DOHH2 (cell line): ENCODE measurements around the gene PRKCZ.

Experiments
- H3F3A ChIP-seq: fragments of 200-600 bp; sonication (generic), shearing (Covaris generic); 2 replicates; pipeline ENCODE4 v1.6.0; 2016; ENCODE audit warnings: antibody characterized with exemption, mild to moderate bottlenecking; ENCODE audit not compliant: control insufficient read depth, insufficient read depth
- H3K27ac ChIP-seq: fragments of 200-600 bp; sonication (generic); 2 replicates; pipeline ENCODE4 v1.5.1; 2014; ENCODE audit warnings: low read depth, mild to moderate bottlenecking, low read length, moderate library complexity
- H3K27me3 ChIP-seq: fragments of 200-600 bp; sonication (generic); 2 replicates; pipeline ENCODE4 v1.6.1; 2014; ENCODE audit warnings: mild to moderate bottlenecking, low read length, mixed read lengths; ENCODE audit not compliant: control insufficient read depth
- H3K36me3 ChIP-seq: fragments of 200-600 bp; sonication (generic); 2 replicates; pipeline ENCODE4 v1.6.1; 2014; ENCODE audit warnings: mild to moderate bottlenecking, low read length, moderate library complexity, mixed read lengths; ENCODE audit not compliant: control insufficient read depth
- H3K4me1 ChIP-seq: fragments of 200-600 bp; sonication (generic); 2 replicates; pipeline ENCODE4 v1.6.1; 2014; ENCODE audit warnings: mild to moderate bottlenecking, low read length, mixed read lengths; ENCODE audit not compliant: control insufficient read depth
- H3K4me2 ChIP-seq: fragments of 200-600 bp; sonication (generic); 2 replicates; pipeline ENCODE4 v1.6.0; 2014; ENCODE audit warnings: mild to moderate bottlenecking, low read length, moderate library complexity
- H3K4me3 ChIP-seq: fragments of 200-600 bp; sonication (generic); 2 replicates; pipeline ENCODE4 v1.5.1; 2014; ENCODE audit warnings: mild to moderate bottlenecking, low read length, mixed read lengths
- H3K79me2 ChIP-seq: fragments of 200-600 bp; sonication (generic); 2 replicates; pipeline ENCODE4 v1.6.1; 2014; ENCODE audit warnings: mild to moderate bottlenecking, low read length, mixed read lengths; ENCODE audit not compliant: control insufficient read depth
- H3K9me2 ChIP-seq: fragments of 200-600 bp; sonication (generic); replicated peaks from 2 replicates; pipeline ENCODE4 v1.6.1; 2014; ENCODE audit warnings: mild to moderate bottlenecking, low read length, mixed read lengths; ENCODE audit not compliant: control insufficient read depth
- H3K9me3 ChIP-seq: fragments of 200-600 bp; sonication (generic); 2 replicates; pipeline ENCODE4 v1.6.1; 2014; ENCODE audit warnings: antibody characterized with exemption, low read length, mixed read lengths; ENCODE audit not compliant: control insufficient read depth, insufficient read depth
- H4K20me1 ChIP-seq: fragments of 200-600 bp; sonication (generic); 2 replicates; pipeline ENCODE4 v1.6.0; 2014; ENCODE audit warnings: low read depth, mild to moderate bottlenecking, antibody characterized with exemption, low read length, moderate library complexity; ENCODE audit not compliant: control insufficient read depth, insufficient read depth
- EZH2phosphoT487 ChIP-seq: fragments of 200-600 bp; sonication (generic); IDR thresholded peaks from 2 replicates; pipeline ENCODE4 v1.6.1; 2017; ENCODE audit warnings: borderline replicate concordance, mild to moderate bottlenecking, antibody characterized with exemption, low read length, moderate library complexity, mixed read lengths
- TF ChIP-seq, protein P1 (sequence below): fragments of 200-600 bp; sonication (generic); IDR thresholded peaks from one replicate; pipeline ENCODE4 v1.5.1; 2014; ENCODE audit warnings: antibody characterized with exemption, mild to moderate bottlenecking, low read depth, low read length; ENCODE audit not compliant: poor library complexity, severe bottlenecking

PRKCZ gene

GRCh38 chr1:2079396-2080085, 29.3 kb downstream of the PRKCZ start:
- Histone ChIP-seq H3F3A (no peaks in the 10 kb centered on the region), H3K27ac (no peak overlapping the region), H3K27me3 (no peaks in the 10 kb centered on the region), H3K4me1 (no peaks in the 10 kb centered on the region), H3K79me2 (no peaks in the 10 kb centered on the region), H3K9me2 (no peaks in the 10 kb centered on the region), H3K9me3 (peaks cover 30% of the 10 kb centered on the region; the same call in 1 of the 2 replicates), H3K4me3 (no peak overlapping the region), H3K4me2 (no peak overlapping the region), H4K20me1 (no peaks in the 10 kb centered on the region), H3K36me3 (no peaks in the 10 kb centered on the region)
- TF ChIP-seq EZH2phosphoT487 = no peak
- TF ChIP-seq, protein P1, sequence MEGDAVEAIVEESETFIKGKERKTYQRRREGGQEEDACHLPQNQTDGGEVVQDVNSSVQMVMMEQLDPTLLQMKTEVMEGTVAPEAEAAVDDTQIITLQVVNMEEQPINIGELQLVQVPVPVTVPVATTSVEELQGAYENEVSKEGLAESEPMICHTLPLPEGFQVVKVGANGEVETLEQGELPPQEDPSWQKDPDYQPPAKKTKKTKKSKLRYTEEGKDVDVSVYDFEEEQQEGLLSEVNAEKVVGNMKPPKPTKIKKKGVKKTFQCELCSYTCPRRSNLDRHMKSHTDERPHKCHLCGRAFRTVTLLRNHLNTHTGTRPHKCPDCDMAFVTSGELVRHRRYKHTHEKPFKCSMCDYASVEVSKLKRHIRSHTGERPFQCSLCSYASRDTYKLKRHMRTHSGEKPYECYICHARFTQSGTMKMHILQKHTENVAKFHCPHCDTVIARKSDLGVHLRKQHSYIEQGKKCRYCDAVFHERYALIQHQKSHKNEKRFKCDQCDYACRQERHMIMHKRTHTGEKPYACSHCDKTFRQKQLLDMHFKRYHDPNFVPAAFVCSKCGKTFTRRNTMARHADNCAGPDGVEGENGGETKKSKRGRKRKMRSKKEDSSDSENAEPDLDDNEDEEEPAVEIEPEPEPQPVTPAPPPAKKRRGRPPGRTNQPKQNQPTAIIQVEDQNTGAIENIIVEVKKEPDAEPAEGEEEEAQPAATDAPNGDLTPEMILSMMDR = no peak

- Histone ChIP-seq H3K27ac (no peak overlapping the region), H4K20me1 (no peaks in the 10 kb centered on the region), H3K36me3 (no peaks in the 10 kb centered on the region), H3K4me2 (no peak overlapping the region), H3K27me3 (no peaks in the 10 kb centered on the region), H3K4me1 (no peaks in the 10 kb centered on the region), H3F3A (no peaks in the 10 kb centered on the region), H3K9me3 (peaks cover 30% of the 10 kb centered on the region; the same call in 1 of the 2 replicates), H3K79me2 (no peaks in the 10 kb centered on the region), H3K9me2 (no peaks in the 10 kb centered on the region), H3K4me3 (no peak overlapping the region)
- TF ChIP-seq EZH2phosphoT487 = no peak
- TF ChIP-seq, protein P1 = no peak
These were observed 29.9 kb downstream of the PRKCZ start for GRCh38 chr1:2080140-2080539.

- H3K4me1 ChIP-seq = no peaks in the 10 kb centered on the region
- H3K36me3 ChIP-seq = no peaks in the 10 kb centered on the region
- H3K79me2 ChIP-seq = no peaks in the 10 kb centered on the region
- H3K27me3 ChIP-seq = no peaks in the 10 kb centered on the region
- H3K9me3 ChIP-seq = peaks cover 30% of the 10 kb centered on the region; the same call in 1 of the 2 replicates
- H3K9me2 ChIP-seq = no peaks in the 10 kb centered on the region
- TF ChIP-seq, protein P1 = no peak
- no peak for TF ChIP-seq EZH2phosphoT487
- no peak overlapping the region for H3K4me2 ChIP-seq
- H3K27ac ChIP-seq = no peak overlapping the region
- no peak overlapping the region for H3K4me3 ChIP-seq
- no peaks in the 10 kb centered on the region for H4K20me1 ChIP-seq
- no peaks in the 10 kb centered on the region for H3F3A ChIP-seq
These were observed 30.7 kb downstream of the PRKCZ start for GRCh38 chr1:2080884-2081283.
